OCI-LY3 (cell line): ENCODE results near the gene MAP4K3.
A peak's percentile ranks its signal among the peaks of the same experiment; 100 is the strongest.

Experiments used
- H2AFZ ChIP-seq: fragments of 200-600, 300-600 bp; shearing (Covaris generic); 2 replicates; pipeline ENCODE4 v1.6.0; 2014; ENCODE audit warnings: antibody characterized with exemption, low read depth, low read length
- H3K27ac ChIP-seq: fragments of 200-600, 300-600 bp; sonication (generic); 2 replicates; pipeline ENCODE4 v1.5.1; 2014; ENCODE audit warnings: mild to moderate bottlenecking, low read length, moderate library complexity, mixed read lengths
- H3K27me3 ChIP-seq: fragments of 200-600, 300-600 bp; sonication (generic); 2 replicates; pipeline ENCODE4 v1.6.1; 2014; ENCODE audit warnings: low read depth, low read length, mixed read lengths
- H3K36me3 ChIP-seq: fragments of 200-600, 300-600 bp; sonication (generic); replicated peaks from 2 replicates; pipeline ENCODE3; 2014; ENCODE audit warnings: low read depth, low read length, mixed read lengths
- H3K4me1 ChIP-seq: fragments of 300-600, 200-600 bp; sonication (generic); 2 replicates; pipeline ENCODE4 v1.6.1; 2014; ENCODE audit warnings: low read length, mixed read lengths
- H3K4me2 ChIP-seq: fragments of 200-600, 300-600 bp; sonication (generic); 2 replicates; pipeline ENCODE4 v1.6.1; 2014; ENCODE audit warnings: low read length, mixed read lengths
- H3K4me3 ChIP-seq: fragments of 300-600, 200-600 bp; sonication (generic); 2 replicates; pipeline ENCODE4 v1.5.1; 2014; ENCODE audit warnings: antibody characterized with exemption, mild to moderate bottlenecking, low read length, moderate library complexity
- H3K79me2 ChIP-seq: fragments of 300-600, 200-600 bp; shearing (Covaris generic); 2 replicates; pipeline ENCODE4 v1.6.1; 2014; ENCODE audit warnings: mild to moderate bottlenecking, low read length, mixed read lengths
- H3K9ac ChIP-seq: fragments of 300-600, 200-600 bp; shearing (Covaris generic); 2 replicates; pipeline ENCODE4 v1.6.0; 2014; ENCODE audit warnings: mild to moderate bottlenecking, low read length, moderate library complexity
- H3K9me3 ChIP-seq: fragments of 200-600, 300-600 bp; shearing (Covaris generic); 2 replicates; pipeline ENCODE4 v1.6.1; 2014; ENCODE audit warnings: low read length, mixed read lengths; ENCODE audit not compliant: insufficient read depth
- H4K20me1 ChIP-seq: fragments of 200-600, 300-600 bp; sonication (generic); 2 replicates; pipeline ENCODE4 v1.6.1; 2016; ENCODE audit warnings: low read length, mixed read lengths; ENCODE audit not compliant: insufficient read depth
- CTCF ChIP-seq: fragments of 200-600, 300-600 bp; sonication (generic); IDR thresholded peaks from 2 replicates; pipeline ENCODE4 v1.5.1; 2014; ENCODE audit warnings: antibody characterized with exemption, low read length, low read depth
- EZH2phosphoT487 ChIP-seq: fragments of 200-600 bp; shearing (Covaris generic); IDR thresholded peaks from 2 replicates; pipeline ENCODE4 v1.6.1; 2018; ENCODE audit warnings: antibody characterized with exemption, mixed run types, low read depth

MAP4K3 gene

DNA sequence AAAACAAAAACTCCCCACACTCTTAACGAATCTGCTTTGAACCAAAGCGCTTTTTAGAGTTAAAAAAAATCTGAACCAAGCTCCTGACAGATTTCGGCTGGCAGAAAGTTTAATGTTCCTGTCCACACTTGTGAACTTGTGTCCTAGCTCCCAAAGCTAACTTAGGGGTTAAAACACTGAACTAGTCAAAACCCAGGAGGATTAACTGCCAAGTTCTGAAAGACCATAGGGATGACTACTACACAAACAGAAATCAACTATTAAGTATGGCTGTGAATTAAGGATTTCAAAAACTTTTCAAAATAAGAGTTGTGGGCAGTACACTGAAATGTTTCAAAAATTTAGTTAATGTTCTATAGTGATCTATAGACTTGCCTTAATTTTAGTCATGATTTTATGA, 167.1 kb downstream of the MAP4K3 start:
- H3K9ac ChIP-seq, result no peak overlapping the region
- no peak for TF ChIP-seq EZH2phosphoT487
- TF ChIP-seq CTCF, result no peak
- no peak overlapping the region for H2AFZ ChIP-seq
- no peaks in the 10 kb centered on the region for H3K9me3 ChIP-seq
- H3K27me3 ChIP-seq, result no peaks in the 10 kb centered on the region
- no peaks in the 10 kb centered on the region for H3K79me2 ChIP-seq
- H3K4me3 ChIP-seq, result no peak overlapping the region
- H3K4me2 ChIP-seq, result no peak overlapping the region
- no peaks in the 10 kb centered on the region for H3K36me3 ChIP-seq
- no peak overlapping the region for H3K27ac ChIP-seq
- H3K4me1 ChIP-seq, result peaks cover 17% of the 10 kb centered on the region
- no peaks in the 10 kb centered on the region for H4K20me1 ChIP-seq

- no peak for TF ChIP-seq EZH2phosphoT487
- TF ChIP-seq CTCF, result no peak
- Histone ChIP-seq H3K9ac (no peak overlapping the region), H3K4me3 (no peak overlapping the region), H3K36me3 (no peaks in the 10 kb centered on the region), H3K27ac (no peak overlapping the region), H4K20me1 (no peaks in the 10 kb centered on the region), H3K4me1 (peaks cover 28% of the 10 kb centered on the region), H3K27me3 (no peaks in the 10 kb centered on the region), H3K9me3 (no peaks in the 10 kb centered on the region), H2AFZ (no peak overlapping the region), H3K79me2 (no peaks in the 10 kb centered on the region), H3K4me2 (no peak overlapping the region)
Observed at GRCh38 chr2:39266916-39267434, 170.1 kb downstream of the MAP4K3 start.

- no peak for TF ChIP-seq CTCF
- no peak for TF ChIP-seq EZH2phosphoT487
- Histone ChIP-seq H3K36me3 (no peaks in the 10 kb centered on the region), H3K4me2 (peak overlapping the region; percentile 43)
Observed at GRCh38 chr2:39266139-39266805, 170.8 kb downstream of the MAP4K3 start.

DNA sequence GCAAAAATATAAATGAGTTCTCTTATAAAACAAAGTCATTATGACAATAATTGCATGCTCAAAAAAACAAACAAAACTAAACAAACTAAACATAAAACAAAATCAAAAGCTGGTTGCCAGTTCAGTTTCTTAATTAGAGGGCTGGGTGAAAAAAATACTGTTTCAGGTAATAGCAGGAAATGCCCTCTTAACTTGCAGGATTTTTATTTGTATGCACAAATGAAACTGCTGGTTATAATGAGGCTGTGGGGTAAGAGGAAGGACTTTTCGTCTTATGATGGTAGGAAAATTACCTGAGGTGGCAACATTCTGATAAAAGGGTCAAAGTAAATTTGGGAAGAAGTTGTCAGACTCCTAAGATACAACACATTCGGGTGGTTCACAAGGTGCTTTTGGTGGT, 171.8 kb downstream of the MAP4K3 start:
- TF ChIP-seq CTCF, result no peak
- no peak for TF ChIP-seq EZH2phosphoT487
- Histone ChIP-seq H3K9ac (no peak overlapping the region), H3K27ac (peak overlapping the region; percentile 43), H3K9me3 (no peaks in the 10 kb centered on the region), H3K4me1 (peaks cover 28% of the 10 kb centered on the region), H3K79me2 (no peaks in the 10 kb centered on the region), H3K4me3 (no peak overlapping the region; the same call in 1 of the 2 replicates), H3K27me3 (no peaks in the 10 kb centered on the region), H2AFZ (peak overlapping the region; percentile 19; the same call in 1 of the 2 replicates), H3K36me3 (no peaks in the 10 kb centered on the region), H4K20me1 (no peaks in the 10 kb centered on the region), H3K4me2 (peak overlapping the region; percentile 43)

More at GRCh38 chr2:39266139-39266805, 170.8 kb downstream of the MAP4K3 start:
- Histone ChIP-seq H2AFZ (peak overlapping the region; percentile 19; the same call in 1 of the 2 replicates), H4K20me1 (no peaks in the 10 kb centered on the region), H3K4me3 (no peak overlapping the region), H3K4me1 (peaks cover 28% of the 10 kb centered on the region), H3K9ac (no peak overlapping the region), H3K9me3 (no peaks in the 10 kb centered on the region), H3K27ac (peak overlapping the region; percentile 43), H3K79me2 (no peaks in the 10 kb centered on the region), H3K27me3 (no peaks in the 10 kb centered on the region)
